K562 (cell line): ENCODE data around the gene AXIN2. TPM values are rescaled to one million over a fixed set of nuclear protein-coding genes. Genes with fewer than 3 reads are reported as not detected.

Source experiments
- ATAC-seq: fragments of 200-7000 bp; cut with Tn5 transposase; 3 replicates; pipeline ENCODE4 v1.9.1; 2020; ENCODE audit warnings: moderate library complexity
- Bru-seq: library from RNA; stranded (reverse); fragments of 400-500 nt; gene quantifications from one replicate; lab custom pipeline; 2021; lab: Mats Ljungman, UMichigan
- BruChase-seq, 2 experiments: library from RNA; stranded (reverse); fragments of 400-500 nt; gene quantifications; one replicate each; lab custom pipeline; 2021; lab: Mats Ljungman, UMichigan
- BruUV-seq: library from RNA; stranded (reverse); fragments of 400-500 nt; replicated peaks from 2 replicates; lab custom pipeline; 2021; lab: Mats Ljungman, UMichigan
- CTCF ChIA-PET: fragments of 300-600 bp; formaldehyde crosslinking; extraction: SDS; loops from one replicate; lab custom pipeline; 2021; ENCODE audit warnings: low intra/inter-chr PET ratio; lab: Yijun Ruan, JAX
- POLR2A ChIA-PET: fragments of 300-600, 350-650 bp; sonication (Branson Sonifier 250); formaldehyde crosslinking; extraction: SDS; loops from one replicate; lab custom pipeline; 2021; ENCODE audit warnings: antibody characterized with exemption, inconsistent platforms; lab: Yijun Ruan, JAX
- DNase-seq, 4 experiments: peaks; one replicate each; pipeline versions ENCODE4 v3.0.0 to v3.0.0-alpha.2; 2011 to 2018; ENCODE audit warnings: low spot score in 3 of 4, mixed read lengths in 3 of 4; ENCODE audit errors: extremely low read depth in 1 of 4
- FAIRE-seq: peaks from 2 replicates; lab custom pipeline; 2011; peaks lifted over from hg19 to GRCh38; lab: Jason Lieb, UNC
- H2AFZ ChIP-seq: 2 replicates; pipeline ENCODE4 v1.6.0; 2011; ENCODE audit warnings: low read depth, low read length, control low read depth, inconsistent platforms
- H3K27ac ChIP-seq: fragments of 200-600 bp; 3 replicates; pipeline ENCODE4 v1.8.0; 2011; ENCODE audit warnings: low read depth, mild to moderate bottlenecking, control low read depth, inconsistent platforms, low read length, moderate library complexity, mixed read lengths; ENCODE audit errors: extremely low read depth
- H3K27me3 ChIP-seq, 2 experiments: fragments of 300-600 bp in 1 of 2; 2 replicates in 1 of 2; 3 replicates in 1 of 2; pipeline versions ENCODE4 v1.6.0 to v1.8.0; 2011; ENCODE audit warnings: inconsistent platforms in 2 of 2, low read length in 2 of 2, mild to moderate bottlenecking in 1 of 2, mixed read lengths in 1 of 2, moderate library complexity in 1 of 2; ENCODE audit not compliant: control insufficient read depth in 2 of 2, insufficient read depth in 2 of 2
- H3K36me3 ChIP-seq: fragments of 300-600 bp; 3 replicates; pipeline ENCODE4 v1.8.0; 2011; ENCODE audit warnings: mild to moderate bottlenecking, low read length, inconsistent platforms; ENCODE audit not compliant: control insufficient read depth, insufficient read depth
- H3K4me1 ChIP-seq, 2 experiments: fragments of 200-600 bp in 1 of 2; replicated peaks in 1 of 2; 2 replicates in 1 of 2; 3 replicates in 1 of 2; pipeline versions ENCODE4 v1.5.1 to v1.8.0; 2011; ENCODE audit warnings: inconsistent platforms in 2 of 2, low read length in 2 of 2, mild to moderate bottlenecking in 1 of 2, mixed read lengths in 1 of 2, moderate library complexity in 1 of 2; ENCODE audit not compliant: control insufficient read depth in 2 of 2, insufficient read depth in 2 of 2
- H3K4me2 ChIP-seq: 2 replicates; pipeline ENCODE4 v1.6.1; 2011; ENCODE audit warnings: low read length, control low read depth, inconsistent platforms, mixed read lengths; ENCODE audit not compliant: insufficient read depth
- H3K4me3 ChIP-seq: fragments of 200-600 bp; sonication (generic), shearing (Covaris generic); 2 replicates; pipeline ENCODE4 v1.5.1; 2016; ENCODE audit warnings: control low read depth, inconsistent platforms
- H3K79me2 ChIP-seq: fragments of 200-600 bp; 3 replicates; pipeline ENCODE4 v1.8.0; 2011; ENCODE audit warnings: low read length, inconsistent platforms; ENCODE audit not compliant: control insufficient read depth, insufficient read depth
- H3K9ac ChIP-seq, 2 experiments: 2 replicates each; pipeline versions ENCODE4 v1.6.0 to v1.6.1; 2011; ENCODE audit warnings: low read depth in 2 of 2, low read length in 2 of 2, control low read depth in 1 of 2, inconsistent platforms in 1 of 2, mild to moderate bottlenecking in 1 of 2, mixed read lengths in 1 of 2; ENCODE audit not compliant: insufficient read depth in 1 of 2
- H3K9me1 ChIP-seq: one replicate; pipeline ENCODE4 v1.6.0; 2011; ENCODE audit warnings: inconsistent platforms, mild to moderate bottlenecking, low read length, moderate library complexity; ENCODE audit not compliant: control insufficient read depth, insufficient read depth
- H3K9me3 ChIP-seq: replicated peaks from 2 replicates; pipeline ENCODE4 v1.5.1; 2011; ENCODE audit warnings: low read depth, low read length, inconsistent platforms; ENCODE audit not compliant: control insufficient read depth, insufficient read depth
- H4K20me1 ChIP-seq: replicated peaks from 2 replicates; pipeline ENCODE4 v1.6.1; 2011; ENCODE audit warnings: low read length, inconsistent platforms, mixed read lengths; ENCODE audit not compliant: control insufficient read depth, insufficient read depth
- BHLHE40 ChIP-seq: IDR thresholded peaks from 2 replicates; pipeline ENCODE4 v1.6.1; 2011; ENCODE audit warnings: low read length, improper control_type of control experiment
- C11orf30 ChIP-seq: fragments of 450-650 bp; IDR thresholded peaks from 2 replicates; pipeline ENCODE4 v1.6.1; 2016; ENCODE audit warnings: low read depth, mild to moderate bottlenecking
- NFIC ChIP-seq: fragments of 450-650 bp; IDR thresholded peaks from 2 replicates; pipeline ENCODE4 v1.6.1; 2017; ENCODE audit warnings: mild to moderate bottlenecking, inconsistent platforms
- NR3C1 ChIP-seq: sonication (generic); formaldehyde crosslinking; IDR thresholded peaks from 2 replicates; pipeline ENCODE4 v1.8.1; 2022; ENCODE audit warnings: missing genetic modification reagents
- POLR2G ChIP-seq: fragments of 200-400 bp; formaldehyde crosslinking; IDR thresholded peaks from 2 replicates; pipeline ENCODE4 v1.6.1; 2017; ENCODE audit warnings: low read depth, mild to moderate bottlenecking, antibody characterized with exemption, low read length, moderate library complexity
- RAD51 ChIP-seq: fragments of 450-650 bp; IDR thresholded peaks from 2 replicates; pipeline ENCODE4 v1.7.1; 2016; ENCODE audit warnings: low read depth, mild to moderate bottlenecking, borderline replicate concordance
- RBM25 ChIP-seq: fragments of 200-400 bp; formaldehyde crosslinking; IDR thresholded peaks from 2 replicates; pipeline ENCODE4 v1.6.1; 2018; ENCODE audit warnings: low read length, low read depth, moderate library complexity; ENCODE audit not compliant: severe bottlenecking
- TCF7 ChIP-seq: sonication (generic); IDR thresholded peaks from 2 replicates; pipeline ENCODE4 v1.6.1; 2016; ENCODE audit warnings: antibody characterized with exemption, borderline replicate concordance
- TEAD1 ChIP-seq, 2 experiments: fragments of 450-650 bp in 1 of 2; sonication (generic) in 1 of 2; formaldehyde crosslinking; IDR thresholded peaks; 2 replicates each; pipeline versions ENCODE4 v1.4.0 to v1.8.0; 2020 to 2022; ENCODE audit warnings: mild to moderate bottlenecking in 2 of 2, missing genetic modification reagents in 1 of 2
- ZNF280B ChIP-seq: fragments of 250-450 bp; sonication (Bioruptor Pico); IDR thresholded peaks from 2 replicates; pipeline ENCODE4 v1.5.1; 2021; ENCODE audit warnings: mild to moderate bottlenecking
- WGBS: fragments of 100-300 bp; shearing (Covaris generic); methylation state at CpG from one replicate; pipeline ENCODE4 v1.1.6; 2016; ENCODE audit warnings: low coverage, mixed read lengths; ENCODE audit not compliant: insufficient coverage; ENCODE audit errors: missing lambda C conversion rate; 5-methylcytosine and 5-hydroxymethylcytosine counted together
- in situ Hi-C: fragments of 300-500 bp; cut with MboI; formaldehyde crosslinking; loops from 4 replicates; pipeline ENCODE4 v1.15.0; 2018; ENCODE audit warnings: inconsistent platforms, mixed read lengths
- intact Hi-C: fragments of 100-400 bp; cut with micrococcal nuclease; formaldehyde crosslinking; loops from 2 replicates; pipeline ENCODE4 v1.14.2; 2022
- long read RNA-seq, 3 experiments: library from polyadenylated mRNA in 2 of 3; library from RNA in 1 of 3; unstranded in 2 of 3; stranded (forward) in 1 of 3; transcript quantifications; one replicate each; pipeline ENCODE4 v2.0.0, GENCODE V29; 2019 to 2022
- polyA minus RNA-seq, 3 experiments: library from RNA; depleted of rRNA, polyadenylated mRNA; stranded (reverse); fragments of >200 nt; gene quantifications; 2 replicates each; pipeline ENCODE4 v1.2.3, GENCODE V29; 2011
- polyA plus RNA-seq, 8 experiments: library from polyadenylated mRNA; depleted of rRNA in 4 of 8; stranded (reverse) in 5 of 8; unstranded in 3 of 8; fragments of >200 nt; fragmentation: Nextera tagmentation in 2 of 8; fragmentation: Illumina TruSeq in 1 of 8; extraction: Ambion mirVana in 2 of 8; extraction: Trizol in 1 of 8; gene quantifications; 2 replicates each; pipeline versions ENCODE4 v1.2.1 to v1.2.3, GENCODE V29; 2011 to 2014; ENCODE audit warnings: inconsistent platforms in 1 of 8, missing spikeins in 1 of 8
- total RNA-seq, 7 experiments: library from RNA; depleted of rRNA in 6 of 7; stranded (reverse); fragments of >200 nt in 6 of 7; fragmentation: Illumina TruSeq in 2 of 7; extraction: Trizol in 2 of 7; gene quantifications; 2 replicates each; pipeline versions ENCODE4 v1.2.1 to v1.2.3, GENCODE V29; 2011 to 2021; ENCODE audit warnings: low replicate concordance in 1 of 7
- TF ChIP-seq, protein P1 (sequence below): sonication (generic); formaldehyde crosslinking; IDR thresholded peaks from 2 replicates; pipeline ENCODE4 v1.9.0; 2022; ENCODE audit warnings: mild to moderate bottlenecking, missing genetic modification reagents

Gene AXIN2, protein sequence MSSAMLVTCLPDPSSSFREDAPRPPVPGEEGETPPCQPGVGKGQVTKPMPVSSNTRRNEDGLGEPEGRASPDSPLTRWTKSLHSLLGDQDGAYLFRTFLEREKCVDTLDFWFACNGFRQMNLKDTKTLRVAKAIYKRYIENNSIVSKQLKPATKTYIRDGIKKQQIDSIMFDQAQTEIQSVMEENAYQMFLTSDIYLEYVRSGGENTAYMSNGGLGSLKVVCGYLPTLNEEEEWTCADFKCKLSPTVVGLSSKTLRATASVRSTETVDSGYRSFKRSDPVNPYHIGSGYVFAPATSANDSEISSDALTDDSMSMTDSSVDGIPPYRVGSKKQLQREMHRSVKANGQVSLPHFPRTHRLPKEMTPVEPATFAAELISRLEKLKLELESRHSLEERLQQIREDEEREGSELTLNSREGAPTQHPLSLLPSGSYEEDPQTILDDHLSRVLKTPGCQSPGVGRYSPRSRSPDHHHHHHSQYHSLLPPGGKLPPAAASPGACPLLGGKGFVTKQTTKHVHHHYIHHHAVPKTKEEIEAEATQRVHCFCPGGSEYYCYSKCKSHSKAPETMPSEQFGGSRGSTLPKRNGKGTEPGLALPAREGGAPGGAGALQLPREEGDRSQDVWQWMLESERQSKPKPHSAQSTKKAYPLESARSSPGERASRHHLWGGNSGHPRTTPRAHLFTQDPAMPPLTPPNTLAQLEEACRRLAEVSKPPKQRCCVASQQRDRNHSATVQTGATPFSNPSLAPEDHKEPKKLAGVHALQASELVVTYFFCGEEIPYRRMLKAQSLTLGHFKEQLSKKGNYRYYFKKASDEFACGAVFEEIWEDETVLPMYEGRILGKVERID
- 6.0 and 8.2 TPM in 2 replicates for total RNA-seq (2011; cell fraction: chromatin; rRNA removed; ENCODE audit: low replicate concordance)
- 5.2 and 5.7 TPM in 2 replicates for total RNA-seq (2011; cell fraction: nucleolus; rRNA removed)
- 2.6 and 3.2 TPM in 2 replicates for total RNA-seq (2011; cell fraction: nucleoplasm; rRNA removed)
- total RNA-seq (2014; rRNA removed) (2.3 and 3.3 TPM in 2 replicates), total RNA-seq (2014; rRNA removed; fragmentation: Illumina TruSeq; extraction: Trizol) (1.1 and 1.5 TPM in 2 replicates), total RNA-seq (2015; rRNA removed; fragmentation: Illumina TruSeq; extraction: Trizol) (1.4 and 1.8 TPM in 2 replicates), total RNA-seq (2021) (2.4 and 2.8 TPM in 2 replicates), polyA plus RNA-seq (2011; rRNA removed) (0.54 and 1.1 TPM in 2 replicates), polyA plus RNA-seq (2014; fragmentation: Illumina TruSeq; extraction: Trizol) (1.2 and 1.7 TPM in 2 replicates), polyA plus RNA-seq (2014; fragmentation: Nextera tagmentation; extraction: Ambion mirVana) (under 1 TPM; 0.21 to 0.31 TPM), polyA plus RNA-seq (2014; rRNA removed) (1.2 and 1.6 TPM in 2 replicates), polyA minus RNA-seq (2011; rRNA and poly(A)+ RNA removed) (1.5 and 1.9 TPM in 2 replicates), Bru-seq, nascent RNA (percentile 59 among the genes with signal in this experiment), BruChase-seq, experiment 1, labeled RNA remaining after a 2-hour chase (percentile 63 among the genes with signal in this experiment), BruChase-seq, experiment 2, labeled RNA remaining after a 6-hour chase (percentile 61 among the genes with signal in this experiment)
- 0.32 and 1.3 TPM in 2 replicates for polyA plus RNA-seq (2011; cell fraction: cytosol; rRNA removed)
- polyA plus RNA-seq (2011; cell fraction: nucleus; rRNA removed) = 1.2 and 4.5 TPM in 2 replicates
- 1.3 and 1.4 TPM in 2 replicates for polyA plus RNA-seq (2012)
- 0.57 TPM in 1 of 2 replicates, not detected in the other for polyA minus RNA-seq (2011; cell fraction: cytosol; rRNA and poly(A)+ RNA removed)
- 2.2 and 3.9 TPM in 2 replicates for polyA minus RNA-seq (2011; cell fraction: nucleus; rRNA and poly(A)+ RNA removed)
- long read RNA-seq, experiment 1, partial matches to known transcripts = 6 of 7 reads
- long read RNA-seq, experiment 1, other reads (novel, unspliced or antisense) = 1 of 7 reads
- long read RNA-seq, experiment 2, full-length matches to known transcripts = 1 of 6 reads
- long read RNA-seq, experiment 2, partial matches to known transcripts = 5 of 6 reads
- long read RNA-seq, experiment 2, other reads (novel, unspliced or antisense) = 0 of 6 reads
- long read RNA-seq, experiment 3, partial matches to known transcripts = 2 of 2 reads
- long read RNA-seq, experiment 3, other reads (novel, unspliced or antisense) = 0 of 2 reads

GRCh38 chr17:65561452-65562205 lies at the start of gene AXIN2:
AXIN2 (minus strand) TSS chr17:65561648; CDS start chr17:65558620, 3,028 bp downstream.
- Histone ChIP-seq H3K9ac (peak within 1 kb of the TSS; percentile 54 to 90; a peak in 3 of 4 replicates), H3K4me2 (peak within 1 kb of the TSS; percentile 46), H3K4me1 (peaks cover 4 to 19% of the 10 kb centered on the region in 2 experiments; a peak in 4 of 5 replicates), H3K36me3 (no peaks in the 10 kb centered on the region), H3K4me3 (peak within 1 kb of the TSS; percentile 51), H4K20me1 (0 out of 2 replicates have a peak, but pooled peaks cover 5% of the 10 kb centered on the region), H3K27me3 (peaks cover 3 to 4% of the 10 kb centered on the region in 2 experiments; a peak in 3 of 5 replicates), H3K9me3 (no peaks in the 10 kb centered on the region), H2AFZ (peak within 1 kb of the TSS; percentile 68), H3K27ac (peak within 1 kb of the TSS; percentile 80; the same call in 1 of the 3 replicates), H3K9me1 (no peaks in the 10 kb centered on the region), H3K79me2 (no peaks in the 10 kb centered on the region)
- peak; percentile 96 for ATAC-seq
- FAIRE-seq = peak; percentile 74
- in situ Hi-C loops = no loop called here
- DNase-seq = peak; percentile 91 to 98 (median 97)
- ChIA-PET POLR2A (no interaction called here), CTCF (interaction anchor here (0.7 kb wide), 1 partner anchor 267 kb away, joined by 3 read pairs; no protein-coding TSS in a partner anchor)
- BruUV-seq = no TSS peak
- WGBS = 5% methylated on average over 23 of the region's 65 CpGs
- intact Hi-C loops = no loop called here
- peak; percentile 55 for TF ChIP-seq RBM25
- peak; percentile 86 for TF ChIP-seq BHLHE40
- no peak for TF ChIP-seq NR3C1 (CRISPR knock-in tag)
- TF ChIP-seq POLR2G = peak; percentile 47; the same call in 1 of the 2 replicates
- peak; percentile 99 for TF ChIP-seq TCF7
- peak; percentile 86 for TF ChIP-seq NFIC
- TF ChIP-seq C11orf30 = peak; percentile 89
- peak in 1 of 2 experiments; percentile 64; a peak in 1 of 4 replicates for TF ChIP-seq TEAD1 (CRISPR knock-in tag; IDR thresholded peaks at IDR 0.05)
- TF ChIP-seq, protein P1, sequence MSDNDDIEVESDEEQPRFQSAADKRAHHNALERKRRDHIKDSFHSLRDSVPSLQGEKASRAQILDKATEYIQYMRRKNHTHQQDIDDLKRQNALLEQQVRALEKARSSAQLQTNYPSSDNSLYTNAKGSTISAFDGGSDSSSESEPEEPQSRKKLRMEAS (CRISPR knock-in tag) = peak; percentile 62
- TF ChIP-seq ZNF280B (CRISPR knock-in tag) = no peak
- TF ChIP-seq RAD51 = no peak
